Pancreas (tissue), 10 donors: Measurements from ENCODE around the gene GOLGA6C. TPM values are rescaled to one million over a fixed set of nuclear protein-coding genes. Genes with fewer than 3 reads are reported as not detected.
A peak's percentile ranks its signal among the peaks of the same experiment; 100 is the strongest.
"Not testable (repeated sequence)": the region's sequence is repeated elsewhere in the genome, so short reads cannot be mapped to it uniquely, and the experiment has no call there.

Experiments
- ATAC-seq, 4 donors: fragments of 200-7000 bp; cut with Tn5 transposase; one replicate each; pipeline versions ENCODE4 v1.8.0 to v1.9.1; 2020; ENCODE audit warnings: mild to moderate bottlenecking in 4 of 4, moderate library complexity in 4 of 4
- DNase-seq, 6 donors: peaks; one replicate each; pipeline ENCODE4 v3.0.0-alpha.2; 2020
- FAIRE-seq: peaks from 2 replicates; lab custom pipeline; 2012; peaks lifted over from hg19 to GRCh38; lab: Jason Lieb, UNC
- H3K27ac ChIP-seq, 4 donors: fragments of 200-600 bp; sonication (generic); 1 replicate in 3 of 4; 2 replicates in 1 of 4; pipeline versions ENCODE4 v1.5.0 to v1.8.0; 2020
- H3K27me3 ChIP-seq, 4 donors: fragments of 200-600 bp; one replicate each; pipeline ENCODE4 v1.8.0; 2021
- H3K36me3 ChIP-seq, 3 donors: fragments of 200-600 bp; sonication (generic) in 1 of 3; one replicate each; pipeline versions ENCODE4 v1.5.0 to v1.8.0; 2020 to 2021
- H3K4me1 ChIP-seq, 3 donors: fragments of 200-600 bp; one replicate each; pipeline ENCODE4 v1.8.0; 2021
- H3K4me3 ChIP-seq, 4 donors: fragments of 200-600 bp; sonication (generic) in 2 of 4; one replicate each; pipeline versions ENCODE4 v1.5.0 to v1.8.0; 2020 to 2021
- H3K9me3 ChIP-seq, 4 donors: fragments of 200-600 bp; one replicate each; pipeline ENCODE4 v1.8.0; 2021
- WGBS, 2 donors: extraction: QIAGEN DNeasy Blood & Tissue Kit; methylation state at CpG; one replicate each; pipeline ENCODE4 v1.1.7; 2013; 5-methylcytosine and 5-hydroxymethylcytosine counted together
- intact Hi-C, 3 donors: fragments of 100-400 bp; cut with DNase I; formaldehyde crosslinking; loops; one replicate each; pipeline versions ENCODE4 v1.11.1 to v1.14.2; 2022
- polyA plus RNA-seq, 2 donors: library from polyadenylated mRNA; stranded (reverse); fragments of 200-250 nt; gene quantifications; one replicate each; pipeline ENCODE4 v1.2.3, GENCODE V29; 2013
- total RNA-seq, 6 donors: library from RNA; stranded (reverse); fragmentation: NEBNext Ultra II Directional in 4 of 6; extraction: Animal tissue kit (Norgen Biotek cat#: 25700) in 4 of 6; gene quantifications; one replicate each; pipeline versions ENCODE4 v1.2.1 to v1.2.4, GENCODE V29; 2021 to 2023
- TF ChIP-seq, protein P1 (sequence below), 4 donors: fragments of 200-600 bp; sonication (generic) in 3 of 4; IDR thresholded peaks; one replicate each; pipeline versions ENCODE4 v1.5.0 to v1.8.0; 2021; ENCODE audit warnings: antibody characterized with exemption in 4 of 4
- donor health status: healthy with polysubstance abuse.
- donor health status: DM: no; HTN: no; CAD: no; lungs with moderate emphysema.
- donor health status: DM: no; HTN: no; CAD: no.
- donor health status: control.
- donor health status: control.
- donor health status: Bipolar disorder and iron deficiency.
- donor health status: DM: yes; HTN: yes; CAD: no.
- donor health status: DM: no; HTN: no; CAD: no.
- donor health status: DM: no; HTN: no; CAD: no.
- donor health status: DM: yes; HTN: yes; CAD: no.

The GOLGA6C gene
- total and polyA plus RNA-seq, 8 donors, result not detected

DNA sequence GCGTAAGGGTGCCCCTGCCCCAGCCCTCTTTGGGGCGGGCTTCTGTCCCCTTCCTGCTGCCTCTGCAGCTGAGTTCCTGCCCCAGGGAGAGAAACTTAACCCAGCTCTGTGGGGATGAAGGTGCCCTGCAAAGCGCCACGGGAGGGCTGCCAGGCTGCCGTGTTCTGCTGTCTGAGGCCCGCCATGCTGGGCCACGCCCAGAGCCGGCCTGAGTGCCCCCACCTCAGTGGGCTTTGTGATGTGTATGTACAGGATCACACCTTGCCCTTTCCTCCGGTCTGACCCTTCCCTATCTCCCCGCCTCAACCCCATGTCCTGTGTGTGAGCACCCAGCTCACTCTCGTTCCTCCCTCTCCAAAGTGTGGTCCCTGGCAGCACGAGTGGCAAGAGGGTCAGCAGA lies 33.9 kb upstream of the GOLGA6C start:
- Histone ChIP-seq H3K27me3 (no peaks in the 10 kb centered on the region), H3K4me3 (no peak overlapping the region), H3K27ac (no peak overlapping the region), H3K4me1 (no peaks in the 10 kb centered on the region), H3K9me3 (no peaks in the 10 kb centered on the region), H3K36me3 (no peaks in the 10 kb centered on the region)
- no peak for ATAC-seq
- WGBS, 2 donors, result 67 to 81% methylated on average over 12 of the region's 12 CpGs
- peak in 1 of 6 donors; percentile 53 for DNase-seq
- intact Hi-C loops, result loop anchor here in 1 of 3 donors (10.0 kb wide), 1 partner anchor 101 kb away; no protein-coding TSS in a partner anchor
- TF ChIP-seq, protein P1, sequence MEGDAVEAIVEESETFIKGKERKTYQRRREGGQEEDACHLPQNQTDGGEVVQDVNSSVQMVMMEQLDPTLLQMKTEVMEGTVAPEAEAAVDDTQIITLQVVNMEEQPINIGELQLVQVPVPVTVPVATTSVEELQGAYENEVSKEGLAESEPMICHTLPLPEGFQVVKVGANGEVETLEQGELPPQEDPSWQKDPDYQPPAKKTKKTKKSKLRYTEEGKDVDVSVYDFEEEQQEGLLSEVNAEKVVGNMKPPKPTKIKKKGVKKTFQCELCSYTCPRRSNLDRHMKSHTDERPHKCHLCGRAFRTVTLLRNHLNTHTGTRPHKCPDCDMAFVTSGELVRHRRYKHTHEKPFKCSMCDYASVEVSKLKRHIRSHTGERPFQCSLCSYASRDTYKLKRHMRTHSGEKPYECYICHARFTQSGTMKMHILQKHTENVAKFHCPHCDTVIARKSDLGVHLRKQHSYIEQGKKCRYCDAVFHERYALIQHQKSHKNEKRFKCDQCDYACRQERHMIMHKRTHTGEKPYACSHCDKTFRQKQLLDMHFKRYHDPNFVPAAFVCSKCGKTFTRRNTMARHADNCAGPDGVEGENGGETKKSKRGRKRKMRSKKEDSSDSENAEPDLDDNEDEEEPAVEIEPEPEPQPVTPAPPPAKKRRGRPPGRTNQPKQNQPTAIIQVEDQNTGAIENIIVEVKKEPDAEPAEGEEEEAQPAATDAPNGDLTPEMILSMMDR (IDR thresholded peaks at IDR 0.05), result no peak
- no peak for FAIRE-seq

- intact Hi-C loops, result loop anchor here in 1 of 3 donors (10.0 kb wide), 1 partner anchor 100 kb away; no protein-coding TSS in a partner anchor
- H3K27me3 ChIP-seq, H3K36me3 ChIP-seq, H3K27ac ChIP-seq, ATAC-seq, H3K4me3 ChIP-seq, H3K4me1 ChIP-seq, H3K9me3 ChIP-seq, FAIRE-seq: not testable (repeated sequence)
- peak in 2 of 6 donors; percentile 40 to 46 for DNase-seq
- WGBS, 2 donors, result 50 to 58% methylated on average over 7 to 10 of the region's 10 CpGs
Measured at GRCh38 chr15:75225102-75225836, 32.9 kb upstream of the GOLGA6C start.

- no peak for ATAC-seq
- H3K27ac ChIP-seq, result no peak overlapping the region
- no peak for FAIRE-seq
- H3K9me3 ChIP-seq, result no peaks in the 10 kb centered on the region
- TF ChIP-seq, protein P1 (IDR thresholded peaks at IDR 0.05), result no peak
- intact Hi-C loops, result loop anchor here in 1 of 3 donors (10.0 kb wide), 1 partner anchor 99 kb away; no protein-coding TSS in a partner anchor
- no peaks in the 10 kb centered on the region for H3K36me3 ChIP-seq
- peak in 2 of 6 donors; percentile 46 to 59 for DNase-seq
- WGBS, 2 donors, result 84 to 94% methylated on average over 15 to 16 of the region's 16 CpGs
- no peak overlapping the region for H3K4me3 ChIP-seq
- no peaks in the 10 kb centered on the region for H3K27me3 ChIP-seq
- H3K4me1 ChIP-seq, result no peaks in the 10 kb centered on the region
Measured at GRCh38 chr15:75225951-75226732, 32.0 kb upstream of the GOLGA6C start.

GRCh38 chr15:75227112-75227511 lies 31.0 kb upstream of the GOLGA6C start:
- intact Hi-C loops, result loop anchor here in 1 of 3 donors (10.0 kb wide), 1 partner anchor 98 kb away; no protein-coding TSS in a partner anchor
- not testable (repeated sequence) for H3K27me3 ChIP-seq, ATAC-seq, H3K27ac ChIP-seq, H3K9me3 ChIP-seq, H3K4me3 ChIP-seq, FAIRE-seq, H3K4me1 ChIP-seq, H3K36me3 ChIP-seq
- peak in 1 of 6 donors; percentile 11 for DNase-seq
- 75 to 83% methylated on average over 7 of the region's 7 CpGs for WGBS, 2 donors

GRCh38 chr15:75227663-75228280 lies 30.4 kb upstream of the GOLGA6C start:
- no peak for FAIRE-seq
- intact Hi-C loops, result loop anchor here in 1 of 3 donors (10.0 kb wide), 1 partner anchor 97 kb away; no protein-coding TSS in a partner anchor
- Histone ChIP-seq H3K4me1 (no peaks in the 10 kb centered on the region), H3K9me3 (no peaks in the 10 kb centered on the region), H3K27ac (no peak overlapping the region), H3K4me3 (no peak overlapping the region), H3K36me3 (no peaks in the 10 kb centered on the region), H3K27me3 (no peaks in the 10 kb centered on the region)
- ATAC-seq, result no peak
- WGBS, 2 donors, result 81 to 89% methylated on average over 11 to 13 of the region's 13 CpGs
- peak in 2 of 6 donors; percentile 20 to 33 for DNase-seq
- TF ChIP-seq, protein P1 (IDR thresholded peaks at IDR 0.05), result no peak
